ENCODE results near the gene GBX1.

Gene GBX1

DNA sequence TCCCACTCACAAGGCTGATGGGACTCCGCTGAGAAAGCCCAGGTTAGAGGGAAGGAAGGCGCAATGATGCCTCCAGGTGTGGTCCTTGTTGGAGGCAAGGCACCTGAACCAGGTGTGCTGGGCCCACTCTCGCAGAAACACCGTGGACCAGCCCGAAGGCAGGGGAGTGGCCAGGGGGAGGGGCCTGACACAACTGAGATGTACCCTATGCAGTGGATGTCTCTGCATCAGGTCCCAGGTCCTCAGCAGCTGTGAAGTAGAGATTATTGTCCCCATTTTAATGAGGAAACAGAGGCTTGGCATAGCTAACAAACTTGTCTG is 32.0 kb downstream of the GBX1 start:
- H3K4me3 ChIP-seq (ENCODE audit: low read depth, low read length) = no peak overlapping the region
- TF ChIP-seq, protein P1, sequence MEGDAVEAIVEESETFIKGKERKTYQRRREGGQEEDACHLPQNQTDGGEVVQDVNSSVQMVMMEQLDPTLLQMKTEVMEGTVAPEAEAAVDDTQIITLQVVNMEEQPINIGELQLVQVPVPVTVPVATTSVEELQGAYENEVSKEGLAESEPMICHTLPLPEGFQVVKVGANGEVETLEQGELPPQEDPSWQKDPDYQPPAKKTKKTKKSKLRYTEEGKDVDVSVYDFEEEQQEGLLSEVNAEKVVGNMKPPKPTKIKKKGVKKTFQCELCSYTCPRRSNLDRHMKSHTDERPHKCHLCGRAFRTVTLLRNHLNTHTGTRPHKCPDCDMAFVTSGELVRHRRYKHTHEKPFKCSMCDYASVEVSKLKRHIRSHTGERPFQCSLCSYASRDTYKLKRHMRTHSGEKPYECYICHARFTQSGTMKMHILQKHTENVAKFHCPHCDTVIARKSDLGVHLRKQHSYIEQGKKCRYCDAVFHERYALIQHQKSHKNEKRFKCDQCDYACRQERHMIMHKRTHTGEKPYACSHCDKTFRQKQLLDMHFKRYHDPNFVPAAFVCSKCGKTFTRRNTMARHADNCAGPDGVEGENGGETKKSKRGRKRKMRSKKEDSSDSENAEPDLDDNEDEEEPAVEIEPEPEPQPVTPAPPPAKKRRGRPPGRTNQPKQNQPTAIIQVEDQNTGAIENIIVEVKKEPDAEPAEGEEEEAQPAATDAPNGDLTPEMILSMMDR (IDR thresholded peaks at IDR 0.05; ENCODE audit: low read depth, low read length, missing control alignments) = no peak
- DNase-seq (ENCODE audit: low read depth) = no peak

DNA sequence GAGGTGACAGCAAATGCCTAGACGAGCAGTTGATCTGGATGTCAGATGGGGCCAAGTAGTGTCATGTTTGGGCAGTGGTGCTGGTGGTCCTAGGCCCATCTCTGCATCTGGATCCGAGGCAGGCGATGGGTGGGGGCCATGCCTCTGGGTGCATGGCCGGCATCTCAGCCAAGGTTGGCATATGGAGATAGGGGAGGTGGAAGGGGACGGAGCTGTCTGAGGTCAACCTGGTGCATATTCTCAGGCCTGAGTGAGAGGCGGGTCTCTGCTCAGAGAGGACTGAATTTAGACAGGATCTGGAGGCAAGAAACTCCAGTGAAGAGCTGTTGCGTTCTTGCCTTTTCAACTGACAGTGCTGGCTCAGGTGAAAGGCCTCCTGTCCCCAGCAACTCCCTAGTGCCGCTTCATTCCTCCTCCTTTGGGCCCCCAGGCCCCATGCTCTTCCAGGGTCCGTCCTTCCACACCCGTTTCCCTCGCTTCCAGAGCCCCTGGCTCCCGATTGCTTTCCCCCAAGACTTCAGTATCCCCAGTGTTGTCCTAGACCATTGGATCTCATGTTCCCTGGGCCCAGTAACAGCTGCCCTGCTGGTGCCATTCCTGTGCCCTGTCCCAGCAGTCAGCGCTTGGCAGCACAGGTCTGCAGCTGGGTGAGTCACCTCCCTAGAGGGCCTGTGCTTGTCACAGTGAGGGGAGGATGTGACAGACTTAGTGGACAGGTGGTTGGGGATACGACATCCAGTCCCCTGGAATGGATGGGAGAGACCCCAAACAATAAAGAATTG is 32.6 kb downstream of the GBX1 start:
- DNase-seq (ENCODE audit: low read depth) = no peak
- H3K4me3 ChIP-seq (ENCODE audit: low read depth, low read length) = no peak overlapping the region
- TF ChIP-seq, protein P1 (IDR thresholded peaks at IDR 0.05; ENCODE audit: low read depth, low read length, missing control alignments) = no peak

DNA sequence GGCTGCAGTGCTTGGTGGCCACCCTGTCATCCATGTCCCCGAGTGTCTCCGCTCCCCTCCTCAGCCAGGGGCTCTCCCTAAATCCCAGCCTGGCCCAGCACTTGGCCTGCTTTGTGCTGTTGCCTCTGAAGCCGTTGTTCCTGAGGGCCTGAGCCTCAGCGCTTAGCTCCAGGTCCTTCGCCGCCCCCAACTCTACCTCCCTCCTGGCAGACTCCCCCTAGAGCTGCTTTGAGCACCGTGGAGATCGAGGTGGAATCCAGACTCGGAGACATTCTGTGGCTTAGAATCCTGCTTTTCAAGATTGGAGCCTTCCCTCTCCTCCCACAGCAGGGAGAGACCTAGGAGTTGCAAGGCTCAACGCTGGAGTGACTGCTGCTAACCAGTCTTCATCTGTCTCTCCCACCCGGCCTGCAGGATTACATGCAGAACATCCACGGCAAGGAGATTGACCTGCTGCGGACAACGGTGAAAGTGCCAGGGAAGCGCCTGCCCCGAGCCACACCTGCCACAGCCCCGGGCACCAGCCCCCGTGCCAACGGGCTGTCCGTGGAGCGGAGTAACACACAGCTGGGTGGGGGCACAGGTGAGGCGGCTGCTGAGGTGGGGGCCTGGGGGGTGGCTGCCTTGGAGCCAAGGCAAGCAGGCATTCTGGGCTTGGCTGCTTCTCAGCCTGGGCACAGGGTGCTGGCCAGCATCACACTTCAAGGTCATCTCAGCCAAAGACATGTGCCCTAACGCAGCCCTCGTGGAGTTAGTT is 33.3 kb downstream of the GBX1 start:
- H3K4me3 ChIP-seq (ENCODE audit: low read depth, low read length) = no peak overlapping the region
- TF ChIP-seq, protein P1 (IDR thresholded peaks at IDR 0.05; ENCODE audit: low read depth, low read length, missing control alignments) = no peak
- DNase-seq (ENCODE audit: low read depth) = no peak

DNA sequence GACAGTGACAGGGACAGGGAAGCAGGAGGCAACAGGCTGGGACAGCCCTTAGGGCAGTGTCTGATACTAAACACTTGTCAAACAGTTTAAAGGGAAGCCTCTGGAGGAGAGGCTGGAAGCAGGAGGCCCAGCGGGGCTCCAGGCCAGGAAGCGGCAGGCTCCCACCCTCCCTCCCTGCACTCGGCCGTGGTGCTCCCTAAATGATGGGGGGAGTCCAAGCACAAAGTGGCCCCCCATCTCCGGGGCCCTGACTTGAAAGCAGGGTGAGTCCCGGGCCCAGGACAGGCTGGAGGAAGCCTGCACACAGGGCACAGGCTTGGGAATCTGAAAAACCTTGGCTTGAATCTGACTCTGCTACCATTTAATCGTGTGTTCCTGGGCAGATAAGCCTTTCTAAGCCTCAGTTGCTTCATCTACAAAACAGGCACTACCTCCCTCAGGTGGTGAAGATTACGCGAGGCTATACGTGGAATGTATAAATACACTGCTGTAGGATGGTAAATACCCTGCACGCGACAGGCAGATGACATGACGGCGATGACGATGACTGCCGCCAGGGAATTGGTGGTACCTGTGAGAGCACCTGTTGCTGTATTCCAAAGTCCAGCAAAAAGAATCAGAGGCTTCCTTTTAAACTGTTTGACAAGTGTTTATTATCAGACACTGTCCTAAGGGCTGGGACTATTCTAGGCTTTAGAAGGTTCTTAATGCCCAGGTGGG is 34.1 kb downstream of the GBX1 start:
- H3K4me3 ChIP-seq (ENCODE audit: low read depth, low read length) = no peak overlapping the region
- TF ChIP-seq, protein P1 (IDR thresholded peaks at IDR 0.05; ENCODE audit: low read depth, low read length, missing control alignments) = no peak
- no peak for DNase-seq (ENCODE audit: low read depth)

DNA sequence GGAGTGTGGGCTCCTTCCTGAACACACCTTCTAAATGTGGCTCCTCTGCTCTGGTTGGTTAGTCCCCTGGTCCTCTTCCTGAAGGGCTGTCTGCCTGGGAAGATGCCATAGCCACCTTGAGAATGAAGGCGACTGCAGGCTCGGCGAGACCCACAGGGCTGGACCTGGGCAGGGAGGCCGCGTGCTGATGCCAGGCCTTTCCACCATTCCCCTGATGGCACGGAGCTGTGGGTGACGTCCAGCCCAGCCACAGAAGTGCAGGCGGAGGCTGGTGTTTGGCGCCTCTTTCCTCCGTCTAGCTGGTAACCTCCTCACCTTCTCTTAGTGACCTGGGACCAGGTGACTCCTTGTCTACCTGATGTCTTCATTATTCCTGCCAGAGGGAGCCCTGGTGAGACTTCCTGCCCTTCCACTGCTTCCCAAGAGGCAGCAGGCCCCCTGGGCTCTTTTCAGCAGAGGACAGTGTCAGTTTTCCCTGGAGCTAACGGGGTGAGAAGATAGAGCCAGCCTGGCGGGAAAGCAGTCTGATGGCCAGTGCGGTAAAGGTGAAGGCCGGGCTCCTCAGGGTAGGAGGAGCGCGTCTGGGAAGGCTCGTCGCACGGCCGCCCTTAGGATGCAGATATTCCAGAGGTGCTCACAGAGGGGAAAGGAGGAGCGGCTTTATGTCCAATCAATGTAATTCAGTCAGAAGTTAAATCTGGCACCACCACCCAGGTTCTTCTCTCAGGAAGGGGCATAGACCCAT is 34.9 kb downstream of the GBX1 start:
- DNase-seq (ENCODE audit: low read depth) = no peak
- TF ChIP-seq, protein P1 (IDR thresholded peaks at IDR 0.05; ENCODE audit: low read depth, low read length, missing control alignments) = no peak
- H3K4me3 ChIP-seq (ENCODE audit: low read depth, low read length) = no peak overlapping the region

DNA sequence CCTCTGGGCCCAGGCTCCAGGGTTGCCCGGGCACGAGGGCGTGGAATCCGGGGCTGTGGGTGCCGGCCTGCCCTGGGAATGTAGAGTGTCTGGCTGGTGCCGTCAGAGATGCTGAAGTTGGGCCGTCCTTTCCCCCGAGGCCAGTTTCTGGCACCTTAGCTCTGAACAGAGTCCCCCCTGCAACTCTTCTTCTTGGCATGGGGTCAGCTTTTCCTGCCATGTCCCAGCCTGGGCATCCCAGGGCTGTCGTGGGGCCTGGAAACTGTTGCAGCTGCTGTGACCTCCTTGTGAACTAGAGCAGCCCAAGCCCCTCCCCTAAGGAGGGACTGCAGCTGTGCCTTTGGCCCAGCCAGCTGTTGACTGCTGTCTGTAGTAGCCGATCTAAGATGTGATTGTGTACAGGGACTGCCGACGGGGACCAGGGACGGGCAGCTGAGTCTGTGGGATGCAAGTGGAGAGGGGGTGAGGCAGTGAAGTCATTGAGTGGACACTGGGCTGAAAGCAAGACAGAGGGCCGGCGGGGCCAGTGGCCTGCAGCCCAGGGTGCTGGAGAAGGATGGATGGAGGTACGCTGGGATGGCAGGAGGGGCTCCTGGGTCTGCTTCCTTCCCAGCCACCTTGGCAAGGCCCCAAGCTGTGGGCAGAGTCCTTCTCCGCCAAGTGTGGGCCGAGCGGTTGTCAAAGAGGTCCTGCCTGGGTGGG is 35.8 kb downstream of the GBX1 start:
- TF ChIP-seq, protein P1 (IDR thresholded peaks at IDR 0.05; ENCODE audit: low read depth, low read length, missing control alignments) = no peak
- no peak for DNase-seq (ENCODE audit: low read depth)
- no peak overlapping the region for H3K4me3 ChIP-seq (ENCODE audit: low read depth, low read length)

Data from GM12864 (cell line).